ENCODE results near the gene OR7A10.

- TF ChIP-seq MXD4 (CRISPR knock-in tag; IDR thresholded peaks at IDR 0.05; ENCODE audit: borderline replicate concordance): no peak
- no peak for TF ChIP-seq ZBTB21 (CRISPR knock-in tag; IDR thresholded peaks at IDR 0.05; ENCODE audit: borderline replicate concordance)
- no peak for TF ChIP-seq ZNF263 (CRISPR knock-in tag; IDR thresholded peaks at IDR 0.05; ENCODE audit: low read depth)
- TF ChIP-seq USF2 (CRISPR knock-in tag; IDR thresholded peaks at IDR 0.05): no peak
- no peak for TF ChIP-seq CTCF (IDR thresholded peaks at IDR 0.05)
- no peak for TF ChIP-seq ZNF121 (CRISPR knock-in tag; IDR thresholded peaks at IDR 0.05)
These were observed 37.3 kb upstream of the OR7A10 start, which contains the start of gene OR7A17 for GRCh38 chr19:14886032-14886431.
